ENCODE measurements around the gene BRDT. TPM values are rescaled to one million over a fixed set of nuclear protein-coding genes. Genes with fewer than 3 reads are reported as not detected.

The BRDT gene
- total and polyA plus RNA-seq, 2 of the 8 experiments (the other 6 are each of a cell fraction or from before 2014, with no cell fraction given) = 0.08 TPM; not detected in 1

DNA sequence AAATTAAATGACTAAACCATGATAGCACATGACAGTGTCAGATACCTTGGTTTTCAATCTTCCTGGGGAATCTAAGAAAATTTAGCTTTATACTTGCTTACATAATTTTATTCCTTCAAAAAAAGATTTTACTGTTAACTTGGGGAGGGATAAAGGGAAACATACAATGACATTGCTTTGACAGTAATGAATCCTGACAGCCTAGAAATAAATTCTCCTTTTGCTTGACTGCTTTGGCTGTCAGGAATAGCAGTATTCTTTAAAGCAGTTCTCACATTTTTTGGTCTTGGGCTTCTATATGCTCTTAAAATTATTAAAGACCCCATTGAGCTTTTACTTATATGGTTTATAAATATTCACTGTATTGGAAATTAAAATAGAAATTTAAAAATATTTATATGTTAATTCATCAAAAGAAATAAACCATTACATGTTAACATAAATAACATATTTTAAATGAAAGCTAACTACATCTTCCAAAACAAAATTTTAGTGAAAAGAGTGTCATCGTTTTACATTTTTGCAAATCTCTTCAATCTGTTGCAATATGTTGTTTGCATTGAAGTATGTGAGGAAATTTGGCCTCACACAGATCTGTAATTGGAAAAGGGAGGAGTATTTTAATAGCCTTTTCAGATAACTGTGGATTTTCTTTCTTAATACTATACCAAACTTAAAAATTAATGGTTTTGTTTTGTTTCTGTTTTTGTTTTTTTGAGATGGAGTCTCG lies 96.7 kb downstream of the BRDT start:
- no peaks in the 10 kb centered on the region for H3K4me1 ChIP-seq (replicated peaks in 1 of 4; ENCODE audit: control insufficient read depth in 3 of 4, insufficient read depth in 4 of 4, low read length in 3 of 4)
- H3K9me3 ChIP-seq (ENCODE audit: insufficient read depth in 2 of 2, low read depth in 1 of 2, low read length in 1 of 2) = no peaks in the 10 kb centered on the region
- no peak overlapping the region for H2AK5ac ChIP-seq (ENCODE audit: low read depth, low read length)
- no peak overlapping the region for H3K4me3 ChIP-seq (ENCODE audit: extremely low read depth in 1 of 4, insufficient read depth in 2 of 4, low read depth in 3 of 4, low read length in 4 of 4)
- no peak for FAIRE-seq
- H4K5ac ChIP-seq (ENCODE audit: insufficient read length, low read depth, low read length) = no peak overlapping the region
- H2BK15ac ChIP-seq (ENCODE audit: low read length) = no peak overlapping the region
- no peaks in the 10 kb centered on the region for H3K79me1 ChIP-seq (ENCODE audit: low read depth, low read length)
- H3K36me3 ChIP-seq (ENCODE audit: control insufficient read depth in 2 of 4, insufficient read depth in 4 of 4, low read length in 3 of 4) = no peaks in the 10 kb centered on the region
- DNase-seq (ENCODE audit: low read depth in 1 of 2, low spot score in 2 of 2) = no peak
- H2BK5ac ChIP-seq (ENCODE audit: low read depth, low read length) = no peak overlapping the region
- no peaks in the 10 kb centered on the region for H3K27me3 ChIP-seq (replicated peaks in 1 of 4; ENCODE audit: control insufficient read depth in 3 of 4, extremely low read depth in 1 of 4, insufficient read depth in 3 of 4, low read length in 3 of 4)
- H3K18ac ChIP-seq (ENCODE audit: extremely low read depth, low read length) = no peak overlapping the region
- H3K79me2 ChIP-seq (ENCODE audit: control insufficient read depth in 1 of 2, insufficient read depth in 2 of 2, low read length in 2 of 2) = no peaks in the 10 kb centered on the region
- no peak overlapping the region for H3K4me2 ChIP-seq (ENCODE audit: insufficient read depth in 1 of 2, low read depth in 2 of 2, low read length in 2 of 2)
- no peaks in the 10 kb centered on the region for H3K23me2 ChIP-seq (ENCODE audit: low read depth, low read length)
- 76% methylated on average over 2 of the region's 2 CpGs; no CpG with 5 or more reads in 1 of the 2 experiments for WGBS, 2 experiments (ENCODE audit: extremely low coverage in 1 of 2, insufficient coverage in 1 of 2, insufficient read length in 1 of 2, insufficient replicate concordance in 2 of 2, low coverage in 1 of 2, low lambda C conversion rate in 2 of 2, missing lambda C conversion rate in 1 of 2)
- no peak overlapping the region for H2BK120ac ChIP-seq (replicated peaks; ENCODE audit: low read depth, low read length)
- no peak overlapping the region for H2AFZ ChIP-seq (ENCODE audit: low read length)
- no peak overlapping the region for H3K14ac ChIP-seq (ENCODE audit: insufficient read length)
- no peak overlapping the region for H3K9ac ChIP-seq (replicated peaks in 1 of 4; ENCODE audit: extremely low read depth in 1 of 4, low read depth in 3 of 4, low read length in 3 of 4)
- H3K27ac ChIP-seq (ENCODE audit: low read depth, low read length) = no peak overlapping the region
- ChIA-PET POLR2A (ENCODE audit: partially characterized antibody) (no interaction called here), CTCF (ENCODE audit: partially characterized antibody) (interaction anchor here (1.0 to 1.3 kb wide), 2 partner anchors 20 to 48 kb away, joined by 3 read pairs; no protein-coding TSS in a partner anchor)
- no peak overlapping the region for H4K8ac ChIP-seq (ENCODE audit: extremely low read depth, insufficient read depth, low read length)
- no peak overlapping the region for H4K91ac ChIP-seq (replicated peaks; ENCODE audit: insufficient read length, low read length)
- no peak overlapping the region for H3K56ac ChIP-seq (replicated peaks; ENCODE audit: insufficient read length, low read depth, low read length)
- H3K4ac ChIP-seq (replicated peaks; ENCODE audit: insufficient read length, low read depth, low read length) = no peak overlapping the region
- H2BK12ac ChIP-seq (ENCODE audit: low read depth, low read length) = no peak overlapping the region
- no peak overlapping the region for H2BK20ac ChIP-seq (ENCODE audit: low read length)
- no peaks in the 10 kb centered on the region for H4K20me1 ChIP-seq (replicated peaks in 1 of 2; ENCODE audit: control insufficient read depth in 1 of 2, insufficient read depth in 2 of 2, low read length in 2 of 2)
- H3K23ac ChIP-seq (ENCODE audit: insufficient read length) = no peak overlapping the region
- TF ChIP-seq MAFK (IDR thresholded peaks at IDR 0.05; ENCODE audit: low read depth, low read length) (no peak), PHF8 (conservative IDR thresholded peaks at IDR 0.05; ENCODE audit: low read depth, low read length) (no peak), YY1 (IDR thresholded peaks at IDR 0.05; ENCODE audit: low read depth, low read length) (no peak), SP2 (IDR thresholded peaks at IDR 0.05; ENCODE audit: low read length) (no peak), RXRA (IDR thresholded peaks at IDR 0.05; ENCODE audit: insufficient read depth, low read depth, low read length) (no peak), KDM5A (IDR thresholded peaks at IDR 0.05; ENCODE audit: low read length) (no peak), CTCF (IDR thresholded peaks at IDR 0.05; ENCODE audit: control extremely low read depth in 1 of 3, insufficient read depth in 1 of 3, low read depth in 1 of 3, low read length in 3 of 3) (no peak), RAD21 (IDR thresholded peaks at IDR 0.05 in 1 of 2, conservative IDR thresholded peaks at IDR 0.05 in 1 of 2; ENCODE audit: low read depth in 2 of 2, low read length in 2 of 2) (no peak), BACH1 (IDR thresholded peaks at IDR 0.05; ENCODE audit: low read length) (no peak)
- TF ChIP-seq, protein P1, sequence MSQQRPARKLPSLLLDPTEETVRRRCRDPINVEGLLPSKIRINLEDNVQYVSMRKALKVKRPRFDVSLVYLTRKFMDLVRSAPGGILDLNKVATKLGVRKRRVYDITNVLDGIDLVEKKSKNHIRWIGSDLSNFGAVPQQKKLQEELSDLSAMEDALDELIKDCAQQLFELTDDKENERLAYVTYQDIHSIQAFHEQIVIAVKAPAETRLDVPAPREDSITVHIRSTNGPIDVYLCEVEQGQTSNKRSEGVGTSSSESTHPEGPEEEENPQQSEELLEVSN (IDR thresholded peaks at IDR 0.05) = no peak
